HG03565 (cell line): Measurements from ENCODE around the gene TMEM201.
A peak's percentile ranks its signal among the peaks of the same experiment; 100 is the strongest.
"Not testable (repeated sequence)": the region's sequence is repeated elsewhere in the genome, so short reads cannot be mapped to it uniquely, and the experiment has no call there.

ENCODE experiments used
- ATAC-seq: cut with Tn5 transposase; IDR thresholded peaks from one replicate; pipeline ENCODE4 v1.9.1; 2021; ENCODE audit warnings: mild to moderate bottlenecking, moderate library complexity; ENCODE audit not compliant: unreplicated experiment

The TMEM201 gene

DNA sequence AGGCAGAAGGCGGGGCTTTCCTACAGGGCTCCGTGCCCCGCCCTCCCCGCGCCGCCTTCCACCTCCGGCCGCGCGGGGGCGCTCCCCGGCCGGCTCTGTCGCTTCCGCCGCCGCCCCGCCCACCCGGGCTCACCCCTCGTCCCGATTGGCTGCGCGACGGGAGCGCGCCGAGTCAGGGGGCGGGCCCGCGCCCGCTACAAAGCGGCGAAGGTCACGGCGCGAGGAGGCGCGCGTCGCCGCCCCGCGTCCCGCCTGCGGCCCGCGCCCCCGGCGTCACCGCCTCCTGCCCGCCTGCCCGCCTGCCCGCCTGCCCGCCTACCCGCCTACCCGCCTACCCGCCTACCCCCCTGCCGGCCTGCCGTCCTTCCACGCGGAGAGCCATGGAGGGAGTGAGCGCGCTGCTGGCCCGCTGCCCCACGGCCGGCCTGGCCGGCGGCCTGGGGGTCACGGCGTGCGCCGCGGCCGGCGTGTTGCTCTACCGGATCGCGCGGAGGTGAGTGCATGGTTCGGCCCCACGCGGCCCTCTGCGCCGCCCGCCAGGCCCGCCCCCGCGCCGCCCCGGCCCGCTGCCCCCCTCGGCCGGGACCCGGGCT, at the start of gene TMEM201:
Gene TMEM201, plus strand, starts transcription at position 361 of the 593 bp plus-strand sequence. Its CDS starts 20 bp downstream, at position 381.
- peak; percentile 59 for ATAC-seq

GRCh38 chr1:9539165-9539828, 49.4 kb upstream of the TMEM201 start, which contains the start of gene SLC25A33:
SLC25A33 (plus strand) TSS chr1:9539465; CDS start chr1:9539692, 227 bp downstream.
- peak; percentile 87 for ATAC-seq

DNA sequence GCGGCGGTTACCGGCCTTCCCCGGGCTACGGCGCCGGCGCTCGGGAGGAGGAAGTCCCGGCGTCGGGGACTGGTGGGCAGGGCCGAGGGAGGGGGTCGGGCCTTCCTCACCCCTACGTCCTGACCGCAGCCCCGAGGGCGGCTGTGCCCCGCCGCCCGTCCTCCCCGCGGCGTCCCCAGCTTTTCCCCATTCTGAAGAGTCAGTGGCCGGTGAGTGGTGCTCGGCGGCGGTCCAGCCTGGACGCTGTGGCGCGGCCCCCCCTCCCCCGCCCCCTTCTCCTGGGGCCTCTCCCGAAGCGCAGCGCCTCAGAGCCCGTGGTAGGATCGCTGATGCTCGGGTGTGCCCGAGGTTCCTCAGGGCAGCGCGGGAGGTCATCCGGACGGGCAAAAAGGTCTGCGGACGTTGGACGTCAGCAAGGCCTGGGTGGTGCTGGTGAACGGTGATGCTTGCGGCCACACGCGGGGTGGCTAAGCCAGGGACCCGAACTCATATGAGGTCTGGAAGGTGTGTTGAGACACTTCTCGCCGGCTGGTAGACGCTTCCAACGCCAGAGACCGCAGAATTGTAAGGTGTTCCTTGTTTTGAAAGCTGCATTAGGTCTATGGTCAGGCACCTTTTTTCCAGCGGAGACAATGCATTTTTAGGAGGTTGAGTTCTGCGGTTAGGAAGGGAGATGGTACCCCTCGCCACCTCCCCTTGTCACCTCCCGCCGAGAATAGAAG, 48.7 kb upstream of the TMEM201 start:
- ATAC-seq, result peak; percentile 26

GRCh38 chr1:9542430-9542829, 46.3 kb upstream of the TMEM201 start:
- ATAC-seq, result no peak

DNA sequence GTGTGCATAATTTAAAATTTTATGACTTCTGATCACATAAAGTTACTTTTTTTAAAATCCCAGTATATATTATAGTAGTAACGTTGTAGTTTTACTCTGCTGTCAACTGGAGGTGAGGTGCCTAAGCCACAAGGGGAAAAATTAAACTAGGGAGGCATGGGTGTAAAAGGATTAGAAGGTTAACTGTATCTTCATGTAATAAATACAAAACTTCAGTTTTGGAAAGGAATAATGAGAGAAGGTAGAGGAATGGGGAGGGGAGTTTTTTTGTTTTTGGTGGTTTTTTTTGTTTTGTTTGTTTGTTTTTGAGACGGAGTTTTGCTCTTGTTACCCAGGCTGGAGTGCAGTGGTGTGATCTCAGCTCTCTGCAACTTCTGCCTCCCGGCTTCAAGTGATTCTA, 43.8 kb upstream of the TMEM201 start:
- no peak for ATAC-seq

DNA sequence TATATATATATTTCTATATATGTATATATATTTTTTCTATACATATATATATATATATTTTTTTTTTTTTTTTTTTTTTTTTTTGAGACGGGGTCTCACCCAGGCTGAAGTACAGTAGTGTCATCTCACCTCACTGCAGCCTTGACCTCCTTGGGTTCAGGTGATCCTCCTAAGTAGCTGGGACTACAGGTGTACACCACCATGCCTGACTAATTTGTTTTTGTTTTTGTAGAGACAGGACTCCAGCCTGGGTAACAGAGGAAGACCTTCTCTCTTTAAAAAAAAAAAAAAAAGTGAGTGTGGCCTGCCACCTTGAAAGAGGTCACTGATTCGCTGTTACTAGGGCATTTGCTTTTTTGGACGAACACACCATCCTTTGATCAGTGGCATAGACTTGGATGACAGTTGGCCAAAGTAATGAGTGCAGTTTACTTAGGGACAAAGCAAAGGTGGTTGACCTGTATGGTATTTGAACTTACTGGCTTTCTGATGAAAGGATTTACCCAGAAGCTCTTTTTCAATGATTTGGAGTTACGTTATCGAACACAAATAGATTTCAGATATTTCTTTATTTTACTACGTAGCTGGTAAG, 38.7 kb upstream of the TMEM201 start:
- no peak for ATAC-seq

- no peak for ATAC-seq
Observed at GRCh38 chr1:9551984-9552383, 36.7 kb upstream of the TMEM201 start.

GRCh38 chr1:9553736-9554144, 35.0 kb upstream of the TMEM201 start:
- ATAC-seq, result no peak

DNA sequence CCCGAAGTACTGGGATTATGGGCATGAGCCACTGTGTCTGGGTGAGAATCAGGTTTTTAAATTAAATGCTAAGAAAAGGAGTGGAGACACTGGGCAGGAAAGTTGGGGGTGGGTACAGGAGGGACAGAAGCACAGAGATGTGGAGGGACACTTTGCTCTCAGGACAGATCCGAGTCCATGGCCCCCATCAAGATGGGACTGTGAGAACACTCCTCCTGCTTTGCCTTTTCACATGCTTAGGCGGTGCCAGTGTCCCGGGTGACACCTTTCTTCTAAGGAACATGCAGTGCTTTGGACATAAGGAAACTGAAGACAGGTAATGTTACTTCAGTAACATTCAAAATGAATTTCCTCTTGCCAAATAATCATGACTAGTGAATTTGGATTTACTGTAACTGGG, 32.8 kb upstream of the TMEM201 start:
- ATAC-seq, result no peak

DNA sequence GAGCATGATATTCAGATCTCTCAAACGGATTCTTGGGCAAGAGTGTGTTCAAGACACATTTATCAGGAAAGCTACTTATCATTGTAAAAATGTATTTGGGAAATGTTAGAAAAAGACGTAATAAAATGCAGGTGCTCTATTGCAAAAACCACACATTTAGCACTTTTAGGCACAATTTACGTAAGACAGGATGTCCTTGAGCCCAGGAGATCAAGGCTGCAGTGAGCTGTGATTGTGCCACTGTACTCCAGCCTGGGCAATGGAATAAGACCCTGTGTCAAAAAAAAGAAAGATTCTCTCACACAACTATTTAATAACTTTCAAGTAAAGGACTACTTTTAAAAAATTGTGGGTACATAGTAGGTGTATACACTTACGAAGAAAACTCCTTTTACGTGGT, 31.1 kb upstream of the TMEM201 start:
- no peak for ATAC-seq

- ATAC-seq, result no peak
Observed at GRCh38 chr1:9558271-9558945, 30.3 kb upstream of the TMEM201 start.

- ATAC-seq, result no peak
Observed at GRCh38 chr1:9558946-9559545, 29.7 kb upstream of the TMEM201 start.

DNA sequence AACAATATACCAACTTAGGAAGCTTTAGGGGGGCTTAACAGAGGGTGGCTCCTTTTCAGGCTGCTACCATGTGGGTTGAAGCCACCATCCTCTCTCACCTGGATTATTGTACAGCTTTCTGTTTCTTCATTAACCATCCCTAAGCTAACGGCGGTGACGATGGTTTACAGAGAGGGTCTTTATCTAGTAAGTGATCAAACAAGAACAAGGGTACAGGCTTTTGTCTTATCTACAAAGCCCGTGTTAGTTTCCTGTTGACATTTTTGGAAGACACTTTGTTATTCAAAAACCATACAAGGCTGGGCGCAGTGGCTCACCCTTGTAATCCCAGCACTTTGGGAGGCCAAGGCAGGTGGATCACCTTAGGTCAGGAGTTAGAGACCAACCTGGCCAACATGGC, 29.0 kb upstream of the TMEM201 start:
- no peak for ATAC-seq

DNA sequence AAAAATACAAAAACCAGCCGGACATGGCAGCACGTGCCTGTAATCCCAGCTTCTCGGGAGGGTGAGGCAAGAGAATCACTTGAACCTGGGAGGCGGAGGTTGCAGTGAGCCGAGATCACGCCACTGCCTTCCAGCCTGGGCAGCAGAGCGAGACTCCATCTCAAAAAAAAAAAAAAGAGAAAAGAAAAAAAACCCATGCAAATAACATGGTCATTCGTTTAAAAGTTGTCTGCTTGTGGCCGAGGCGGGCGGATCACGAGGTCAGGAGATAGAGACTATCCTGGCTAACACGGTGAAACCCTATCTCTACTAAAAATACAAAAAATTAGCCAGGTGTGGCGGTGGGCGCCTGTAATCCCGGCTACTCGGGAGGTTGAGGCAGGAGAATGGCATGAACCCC, 28.6 kb upstream of the TMEM201 start:
- ATAC-seq, result not testable (repeated sequence)

- ATAC-seq, result no peak
Observed at GRCh38 chr1:9561429-9561828, 27.3 kb upstream of the TMEM201 start.

DNA sequence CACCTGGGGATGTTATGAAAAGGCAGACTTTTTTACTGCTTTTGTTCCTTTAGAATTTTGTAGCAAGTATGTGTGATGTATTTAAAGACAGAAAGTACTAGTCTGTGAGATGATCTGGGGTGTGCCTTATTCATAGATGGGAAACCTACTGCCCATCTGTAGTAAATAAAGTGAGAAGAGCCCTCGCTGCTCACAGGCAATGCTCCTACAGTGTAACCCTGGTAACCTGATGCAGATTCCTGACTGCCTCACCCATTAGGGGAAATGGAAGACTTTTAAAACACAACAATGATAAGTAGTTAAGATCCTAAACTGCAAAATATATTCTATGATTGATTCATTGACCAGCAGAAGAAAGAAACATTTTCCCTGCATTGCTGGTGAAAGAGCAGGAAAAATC, 19.4 kb upstream of the TMEM201 start:
- no peak for ATAC-seq

DNA sequence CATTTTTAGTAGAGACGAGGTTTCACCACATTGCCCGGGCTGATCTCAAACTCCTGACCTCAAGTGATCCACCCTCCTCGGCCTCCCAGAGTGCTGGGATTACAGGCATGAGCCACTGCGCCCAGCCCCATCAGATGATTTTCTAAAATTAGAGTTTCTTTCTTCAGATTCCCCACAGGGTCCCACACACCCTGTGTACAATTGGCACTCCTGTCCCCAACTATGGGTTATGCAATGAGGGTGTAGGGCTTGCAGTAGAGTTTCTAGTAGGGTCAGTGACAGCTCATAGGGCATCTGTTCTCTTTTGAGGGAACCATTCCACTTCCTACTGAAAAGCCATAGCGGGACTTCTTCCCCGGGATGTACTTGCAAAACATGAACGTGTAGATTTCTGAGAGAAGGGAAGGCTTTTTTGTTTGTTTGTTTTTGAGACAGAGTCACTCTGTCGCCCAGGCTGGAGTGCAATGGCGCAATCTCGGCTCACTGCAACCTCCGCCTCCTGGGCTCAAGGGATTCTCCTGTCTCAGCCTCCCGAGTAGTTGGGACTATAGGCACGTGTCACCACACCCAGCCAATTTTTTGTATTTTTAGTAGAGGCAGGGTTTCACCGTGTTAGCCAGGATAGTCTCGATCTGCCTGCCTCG, 17.7 kb upstream of the TMEM201 start:
- ATAC-seq, result not testable (repeated sequence)

GRCh38 chr1:9573723-9574122, 15.0 kb upstream of the TMEM201 start:
- ATAC-seq, result no peak

DNA sequence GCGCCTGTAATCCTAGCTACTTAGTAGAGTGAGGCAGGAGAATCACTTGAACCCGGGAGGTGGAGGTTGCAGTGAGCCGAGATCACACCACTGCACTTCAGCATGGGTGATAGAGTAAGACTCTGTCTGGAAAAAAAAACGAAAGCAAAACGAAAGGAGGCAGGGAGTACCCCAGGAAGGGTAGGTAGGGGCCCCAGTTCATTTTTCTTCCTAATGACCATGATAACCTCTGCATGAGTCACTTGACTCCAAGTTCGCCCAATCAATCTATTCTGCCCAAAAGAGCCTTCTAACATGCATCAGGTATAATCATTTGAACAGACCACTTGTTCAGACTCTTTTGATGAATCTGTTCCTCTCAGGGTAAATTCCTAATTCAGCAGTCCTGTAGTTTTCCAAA, 13.2 kb upstream of the TMEM201 start:
- ATAC-seq, result no peak

DNA sequence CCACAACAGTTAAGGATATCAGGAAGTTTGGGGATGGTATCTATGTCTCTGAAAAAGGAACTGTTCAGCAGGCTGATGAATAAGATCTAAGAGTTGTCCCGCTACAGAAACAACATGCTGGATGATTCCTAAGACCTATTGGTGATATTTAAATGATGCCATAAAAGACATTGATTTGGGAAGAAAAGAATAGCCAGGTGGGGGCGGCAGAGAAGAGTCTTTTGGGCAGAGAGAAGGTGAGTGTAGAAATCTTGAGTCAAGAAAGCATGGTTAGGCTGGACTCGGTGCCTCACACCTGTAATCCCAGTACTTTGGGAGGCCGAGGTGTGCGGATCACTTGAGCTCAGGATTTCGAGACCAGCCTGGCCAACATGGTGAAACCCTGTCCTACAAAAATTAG, 11.8 kb upstream of the TMEM201 start:
- no peak for ATAC-seq
